Muscle layer of duodenum (tissue), 2 donors: Measurements from ENCODE around the gene ARHGAP10.

Experiments used
- H3K27ac ChIP-seq: one replicate; pipeline ENCODE4 v1.7.0; 2013; ENCODE audit warnings: mild to moderate bottlenecking, low read length
- H3K27me3 ChIP-seq: one replicate; pipeline ENCODE4 v1.7.0; 2013; ENCODE audit warnings: low read depth, mild to moderate bottlenecking, control low read depth, low read length
- H3K36me3 ChIP-seq, 2 donors: one replicate each; pipeline ENCODE4 v1.7.0; 2013; ENCODE audit warnings: low read length in 2 of 2, control low read depth in 1 of 2, mild to moderate bottlenecking in 1 of 2; ENCODE audit not compliant: insufficient read depth in 2 of 2, control insufficient read depth in 1 of 2
- H3K4me1 ChIP-seq, 2 donors: one replicate each; pipeline ENCODE4 v1.7.0; 2013; ENCODE audit warnings: low read length in 2 of 2, mild to moderate bottlenecking in 2 of 2, control low read depth in 1 of 2, moderate library complexity in 1 of 2; ENCODE audit not compliant: insufficient read depth in 2 of 2, control insufficient read depth in 1 of 2
- H3K4me3 ChIP-seq, 2 donors: one replicate each; pipeline ENCODE4 v1.7.0; 2013; ENCODE audit warnings: low read length in 2 of 2, low read depth in 1 of 2, mild to moderate bottlenecking in 1 of 2
- H3K9me3 ChIP-seq, 2 donors: one replicate each; pipeline ENCODE4 v1.7.0; 2013; ENCODE audit warnings: low read length in 2 of 2, control low read depth in 1 of 2, mild to moderate bottlenecking in 1 of 2; ENCODE audit not compliant: control insufficient read depth in 1 of 2
- donor health status: healthy.

ARHGAP10 gene

GRCh38 chr4:147707892-147708672 lies 23.8 kb upstream of the ARHGAP10 start:
- no peaks in the 10 kb centered on the region for H3K4me1 ChIP-seq
- no peaks in the 10 kb centered on the region for H3K36me3 ChIP-seq
- peak overlapping the region; percentile 15 to 24 for H3K4me3 ChIP-seq
- H3K9me3 ChIP-seq = no peaks in the 10 kb centered on the region
- H3K27me3 ChIP-seq = no peaks in the 10 kb centered on the region
- H3K27ac ChIP-seq = no peak overlapping the region

GRCh38 chr4:147709999-147710398 lies 21.9 kb upstream of the ARHGAP10 start:
- Histone ChIP-seq H3K36me3 (no peaks in the 10 kb centered on the region), H3K4me3 (no peak overlapping the region), H3K27ac (no peak overlapping the region), H3K27me3 (no peaks in the 10 kb centered on the region), H3K4me1 (no peaks in the 10 kb centered on the region), H3K9me3 (no peaks in the 10 kb centered on the region)

DNA sequence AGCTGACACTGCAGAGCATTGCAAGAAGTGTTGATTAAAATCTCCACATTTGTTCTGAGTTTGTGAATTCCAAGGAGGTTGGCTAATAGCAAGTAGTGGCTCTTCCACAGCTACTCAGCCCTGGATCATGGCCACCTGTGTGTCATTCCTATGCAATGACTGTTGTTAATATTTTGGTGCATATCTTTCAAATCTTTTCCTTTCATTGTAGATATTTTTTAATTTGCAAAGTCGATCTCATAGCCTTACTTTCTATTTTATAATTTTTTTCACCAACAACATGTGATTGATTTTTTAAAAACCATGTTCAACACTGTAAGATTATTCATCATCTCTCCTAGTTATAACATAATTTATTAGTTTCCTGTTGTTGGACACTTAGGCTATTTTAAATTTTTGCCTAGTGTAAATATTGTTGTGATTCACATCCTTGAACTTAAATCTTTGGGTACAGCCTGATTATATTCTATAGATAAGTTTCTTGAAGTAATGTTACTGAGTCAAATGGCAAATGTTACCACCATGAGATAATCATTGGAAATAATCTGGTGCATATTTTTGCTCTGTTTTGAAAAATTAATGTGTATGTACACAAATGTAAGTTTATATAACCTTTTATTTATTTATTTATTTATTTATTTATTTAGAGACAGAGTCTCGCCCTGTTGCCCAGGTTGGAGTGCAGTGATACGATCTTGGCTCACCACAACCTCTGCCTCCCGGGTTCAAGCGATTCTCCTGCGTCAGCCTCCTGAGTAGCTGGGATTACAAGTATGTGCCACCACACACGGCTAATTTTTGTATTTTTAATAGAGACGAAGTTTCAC lies 17.1 kb upstream of the ARHGAP10 start:
- Histone ChIP-seq H3K27ac (no peak overlapping the region), H3K4me1 (no peaks in the 10 kb centered on the region)

GRCh38 chr4:147717878-147718277 lies 14.0 kb upstream of the ARHGAP10 start:
- Histone ChIP-seq H3K27ac (no peak overlapping the region), H3K4me3 (no peak overlapping the region), H3K9me3 (no peaks in the 10 kb centered on the region), H3K4me1 (no peaks in the 10 kb centered on the region), H3K36me3 (no peaks in the 10 kb centered on the region), H3K27me3 (no peaks in the 10 kb centered on the region)

More for the DNA sequence above, 17.1 kb upstream of the ARHGAP10 start:
- no peaks in the 10 kb centered on the region for H3K27me3 ChIP-seq
- no peak overlapping the region for H3K4me3 ChIP-seq
- H3K9me3 ChIP-seq = no peaks in the 10 kb centered on the region
- no peaks in the 10 kb centered on the region for H3K36me3 ChIP-seq

- Histone ChIP-seq H3K4me3 (no peak overlapping the region), H3K4me1 (no peaks in the 10 kb centered on the region), H3K27ac (no peak overlapping the region), H3K36me3 (no peaks in the 10 kb centered on the region), H3K9me3 (no peaks in the 10 kb centered on the region), H3K27me3 (no peaks in the 10 kb centered on the region)
Observed at GRCh38 chr4:147723326-147723725, 8.6 kb upstream of the ARHGAP10 start.

- no peaks in the 10 kb centered on the region for H3K9me3 ChIP-seq
- no peaks in the 10 kb centered on the region for H3K27me3 ChIP-seq
- no peak overlapping the region for H3K27ac ChIP-seq
- H3K36me3 ChIP-seq = no peaks in the 10 kb centered on the region
- H3K4me1 ChIP-seq = no peaks in the 10 kb centered on the region
- no peak overlapping the region for H3K4me3 ChIP-seq
Observed at GRCh38 chr4:147724468-147725201, 7.3 kb upstream of the ARHGAP10 start.

- no peaks in the 10 kb centered on the region for H3K9me3 ChIP-seq
- no peaks in the 10 kb centered on the region for H3K36me3 ChIP-seq
- H3K4me1 ChIP-seq = no peaks in the 10 kb centered on the region
- H3K4me3 ChIP-seq = no peak overlapping the region
- no peaks in the 10 kb centered on the region for H3K27me3 ChIP-seq
- no peak overlapping the region for H3K27ac ChIP-seq
Observed at GRCh38 chr4:147725673-147726072, 6.2 kb upstream of the ARHGAP10 start.

- H3K4me1 ChIP-seq = no peaks in the 10 kb centered on the region
- no peaks in the 10 kb centered on the region for H3K27me3 ChIP-seq
- H3K36me3 ChIP-seq = no peaks in the 10 kb centered on the region
- H3K4me3 ChIP-seq = no peak overlapping the region
- no peaks in the 10 kb centered on the region for H3K9me3 ChIP-seq
- no peak overlapping the region for H3K27ac ChIP-seq
Observed at GRCh38 chr4:147727476-147728028, 4.3 kb upstream of the ARHGAP10 start.

- H3K4me3 ChIP-seq = no peak overlapping the region
- H3K27me3 ChIP-seq = no peaks in the 10 kb centered on the region
- H3K9me3 ChIP-seq = no peaks in the 10 kb centered on the region
- no peak overlapping the region for H3K27ac ChIP-seq
- no peaks in the 10 kb centered on the region for H3K4me1 ChIP-seq
- H3K36me3 ChIP-seq = no peaks in the 10 kb centered on the region
Observed at GRCh38 chr4:147730333-147730732, 1.6 kb upstream of the ARHGAP10 start.

GRCh38 chr4:147732518-147733235 lies 789 bp downstream of the ARHGAP10 start:
- Histone ChIP-seq H3K36me3 (no peaks in the 10 kb centered on the region), H3K27ac (peak overlapping the region; percentile 83), H3K9me3 (no peaks in the 10 kb centered on the region), H3K4me3 (peak overlapping the region; percentile 85 to 88), H3K27me3 (no peaks in the 10 kb centered on the region), H3K4me1 (peaks cover 0 to 13% of the 10 kb centered on the region in 2 donors)
